Measurements from ENCODE around the gene ICOSLG. TPM values are rescaled to one million over a fixed set of nuclear protein-coding genes. Genes with fewer than 3 reads are reported as not detected.
"Not testable (repeated sequence)": the region's sequence is repeated elsewhere in the genome, so short reads cannot be mapped to it uniquely, and the experiment has no call there.

ICOSLG gene
- polyA plus RNA-seq, 4 donors: 1.3 to 14.8 (median 8.3) TPM

DNA sequence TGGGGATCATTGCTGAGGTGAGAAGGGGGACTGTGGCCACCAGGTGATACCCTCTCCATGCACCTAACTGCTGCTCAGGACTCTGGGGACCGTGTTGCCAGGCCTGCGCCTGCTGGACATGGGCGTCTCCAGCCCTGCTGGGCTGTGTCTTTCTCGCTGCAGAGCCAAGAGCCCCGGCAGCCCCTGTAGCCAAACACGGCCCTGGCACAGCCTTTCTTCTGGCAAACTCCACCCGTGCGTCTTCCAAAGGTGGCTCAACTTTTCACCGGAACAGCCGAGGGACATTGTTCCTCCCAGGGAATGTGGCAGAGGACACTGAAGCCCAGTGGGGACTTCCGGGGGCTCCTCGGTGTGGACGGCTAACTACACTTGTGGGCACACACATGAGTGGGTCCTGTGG lies 12.6 kb downstream of the ICOSLG start:
- DNase-seq (ENCODE audit: low read depth in 4 of 4, low spot score in 3 of 4): not testable (repeated sequence)

DNA sequence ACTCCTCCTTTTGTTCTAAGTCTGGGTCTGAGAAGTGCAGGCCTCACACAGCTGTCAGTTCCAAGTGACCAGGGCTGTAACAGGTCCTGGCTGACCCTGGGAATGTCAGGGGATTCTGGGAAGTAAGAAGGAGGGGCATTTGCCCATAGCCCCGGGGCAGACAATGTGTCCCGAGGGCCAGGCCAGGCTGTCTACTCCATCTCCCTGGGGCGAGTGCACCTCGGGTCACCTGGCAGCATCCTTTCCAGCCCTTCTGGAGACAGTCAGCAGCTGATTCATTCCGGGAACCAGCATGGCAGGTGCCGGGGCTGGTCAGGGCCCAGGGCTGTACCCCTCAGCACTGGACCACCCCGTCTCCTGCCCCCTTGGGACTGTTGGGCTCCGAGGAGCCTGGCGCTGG lies 13.1 kb downstream of the ICOSLG start:
- not testable (repeated sequence) for DNase-seq (ENCODE audit: low read depth in 4 of 4, low spot score in 3 of 4)

DNA sequence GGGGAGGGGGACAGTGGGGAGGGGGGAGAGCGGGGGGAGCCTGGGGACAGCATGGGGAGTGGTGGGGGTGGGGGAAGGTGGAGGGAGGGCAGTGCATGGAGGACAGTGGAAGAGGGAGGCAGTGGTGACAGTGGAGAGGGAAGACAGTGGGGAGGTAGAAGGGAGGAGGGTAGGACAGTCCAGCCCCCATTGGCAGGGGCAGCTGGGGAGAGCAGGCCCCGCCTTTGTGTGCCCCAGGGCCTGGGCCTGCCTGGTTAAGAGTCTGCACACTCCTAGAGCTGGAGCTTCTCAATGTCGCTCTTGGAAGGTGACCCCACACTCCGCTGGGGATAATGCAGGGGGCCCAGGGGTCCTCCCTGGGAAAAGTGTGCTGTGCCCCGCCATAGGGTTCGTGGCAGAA lies 15.1 kb downstream of the ICOSLG start:
- not testable (repeated sequence) for DNase-seq (ENCODE audit: low read depth in 4 of 4, low spot score in 3 of 4)

DNA sequence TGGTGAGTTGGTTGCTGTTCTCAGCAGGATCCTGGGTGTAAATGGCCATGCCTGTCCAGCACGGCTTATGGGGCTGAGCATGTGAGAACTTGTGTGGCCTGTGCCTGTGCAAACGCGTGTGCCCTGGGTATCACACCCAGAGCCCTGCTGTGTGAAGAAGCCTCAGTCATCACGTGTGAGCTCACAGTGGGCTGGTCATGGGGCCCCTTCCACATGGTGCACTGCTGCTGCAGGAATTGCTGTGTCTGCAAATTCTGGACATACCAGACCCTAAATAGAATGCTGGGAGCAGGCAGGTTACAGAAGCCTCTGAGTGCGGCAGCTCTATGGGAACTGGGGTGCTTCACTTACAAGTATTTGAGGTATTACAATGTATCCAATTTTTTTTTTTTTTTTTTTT lies 17.4 kb downstream of the ICOSLG start:
- not testable (repeated sequence) for DNase-seq (ENCODE audit: low read depth in 4 of 4, low spot score in 3 of 4)

DNA sequence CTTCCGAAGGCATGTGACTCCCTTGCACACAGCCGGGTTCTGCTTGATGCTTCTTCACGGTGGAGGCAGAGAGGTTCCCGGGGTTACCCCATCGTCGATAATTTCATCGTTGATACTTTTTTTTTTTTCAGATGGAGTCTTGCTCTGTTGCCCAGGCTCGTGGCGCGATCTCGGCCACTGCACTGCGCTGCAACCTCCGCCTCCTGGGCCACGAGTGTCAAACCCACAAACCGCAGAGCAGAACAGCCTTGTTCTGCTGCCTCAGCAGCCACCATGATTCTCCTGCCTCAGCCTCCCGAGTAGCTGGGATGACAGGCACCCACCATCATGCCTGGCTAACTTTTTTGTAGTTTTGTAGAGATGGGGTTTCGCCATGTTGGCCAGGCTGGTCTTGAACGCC lies 20.1 kb downstream of the ICOSLG start:
- not testable (repeated sequence) for DNase-seq (ENCODE audit: low read depth in 4 of 4, low spot score in 3 of 4)

DNA sequence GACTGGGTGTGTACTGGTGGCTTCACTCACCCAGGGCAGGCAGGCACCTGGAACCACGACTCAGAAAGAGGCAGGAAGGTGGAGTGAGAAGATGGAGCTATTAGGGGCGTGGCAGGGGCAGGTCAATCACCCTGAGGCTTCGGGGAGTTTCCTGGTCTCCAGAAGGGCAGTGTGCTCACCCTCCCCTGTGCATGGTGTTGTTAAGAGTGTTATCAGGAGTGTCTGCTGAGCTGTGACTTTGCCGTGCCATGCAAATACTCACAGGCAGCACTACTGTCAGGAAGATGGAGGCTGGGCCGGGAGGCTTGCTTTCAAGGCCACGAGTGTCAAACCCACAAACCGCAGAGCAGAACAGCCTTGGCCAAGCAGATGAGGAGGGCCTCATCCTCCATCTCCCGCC lies 22.3 kb downstream of the ICOSLG start:
- DNase-seq (ENCODE audit: low read depth in 4 of 4, low spot score in 3 of 4): not testable (repeated sequence)

DNA sequence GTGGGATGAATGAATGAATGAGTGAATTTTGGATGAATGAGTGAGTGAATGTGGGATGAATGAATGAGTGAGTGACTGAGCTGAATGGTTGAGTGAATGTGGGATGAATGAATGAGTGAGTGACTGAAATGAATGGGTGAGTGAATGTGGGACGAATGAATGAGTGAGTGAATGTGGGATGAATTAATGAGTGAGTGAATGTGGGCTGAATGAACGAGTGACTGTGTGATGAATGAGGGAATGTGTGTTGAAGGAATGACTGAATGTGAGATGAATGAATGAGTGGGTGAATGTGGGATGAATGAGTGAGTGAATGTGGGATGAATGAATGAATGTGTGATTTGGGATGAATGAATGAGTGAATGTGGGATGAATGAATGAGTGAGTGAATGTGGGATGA lies 28.8 kb downstream of the ICOSLG start:
- DNase-seq (ENCODE audit: low read depth in 4 of 4, low spot score in 3 of 4): not testable (repeated sequence)

DNA sequence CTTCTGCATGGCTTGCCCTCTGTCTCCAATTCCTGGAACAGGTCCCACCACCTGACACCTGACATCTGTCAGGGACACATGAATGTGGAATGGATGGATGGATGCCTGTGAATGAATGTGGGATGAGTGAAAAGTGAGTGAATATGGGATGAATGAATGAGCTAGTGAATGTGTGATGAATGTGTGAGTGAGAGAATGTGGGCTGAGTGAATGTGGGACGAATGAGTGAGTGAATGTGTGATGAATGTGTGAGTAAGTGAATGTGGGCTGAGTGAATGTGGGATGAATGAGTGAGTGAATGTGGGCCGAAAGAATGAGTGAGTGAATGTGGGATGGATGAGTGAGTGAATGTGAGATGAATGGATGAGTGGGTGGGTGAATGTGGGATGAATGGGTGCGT lies 29.2 kb downstream of the ICOSLG start:
- not testable (repeated sequence) for DNase-seq (ENCODE audit: low read depth in 4 of 4, low spot score in 3 of 4)

DNA sequence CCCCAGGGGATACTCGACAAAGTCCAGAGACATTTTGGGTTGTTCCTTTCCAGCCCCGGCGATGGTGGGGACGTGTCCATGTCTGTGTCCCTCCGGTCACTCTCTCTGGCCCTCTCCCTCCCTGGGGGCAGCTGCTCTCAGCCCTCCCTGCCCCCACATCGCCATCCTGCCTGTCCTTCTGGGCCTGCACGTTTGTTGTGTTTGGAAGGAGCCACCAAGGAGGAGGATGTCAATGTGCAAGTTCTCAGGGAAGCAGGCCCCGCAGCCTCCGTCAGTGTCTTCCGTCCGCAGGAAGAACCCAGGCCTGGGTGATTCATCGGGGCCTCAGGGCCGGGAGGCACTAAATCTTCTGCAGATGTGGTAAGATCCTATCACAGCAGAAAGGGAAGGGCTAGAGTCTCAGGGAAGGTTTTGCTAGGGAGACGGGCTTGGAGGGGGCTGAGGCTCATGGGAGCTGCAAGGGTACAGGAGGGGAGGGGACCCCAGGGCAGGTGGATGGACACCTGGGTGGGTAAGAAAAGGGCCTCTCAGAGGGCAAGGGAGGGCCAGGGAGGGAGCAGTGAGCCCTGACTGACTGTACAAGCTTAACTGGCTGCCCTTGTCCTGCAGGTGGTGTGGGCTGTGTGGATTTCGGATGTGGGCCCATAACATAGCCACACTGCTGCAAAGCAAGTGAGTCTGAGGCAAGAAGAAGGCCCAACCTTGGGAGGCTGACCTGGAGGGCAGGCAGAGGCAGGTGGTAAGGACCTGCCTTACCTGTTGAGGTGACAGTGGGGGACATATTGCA lies 32.7 kb downstream of the ICOSLG start:
- not testable (repeated sequence) for DNase-seq (ENCODE audit: low read depth in 4 of 4, low spot score in 3 of 4)

DNA sequence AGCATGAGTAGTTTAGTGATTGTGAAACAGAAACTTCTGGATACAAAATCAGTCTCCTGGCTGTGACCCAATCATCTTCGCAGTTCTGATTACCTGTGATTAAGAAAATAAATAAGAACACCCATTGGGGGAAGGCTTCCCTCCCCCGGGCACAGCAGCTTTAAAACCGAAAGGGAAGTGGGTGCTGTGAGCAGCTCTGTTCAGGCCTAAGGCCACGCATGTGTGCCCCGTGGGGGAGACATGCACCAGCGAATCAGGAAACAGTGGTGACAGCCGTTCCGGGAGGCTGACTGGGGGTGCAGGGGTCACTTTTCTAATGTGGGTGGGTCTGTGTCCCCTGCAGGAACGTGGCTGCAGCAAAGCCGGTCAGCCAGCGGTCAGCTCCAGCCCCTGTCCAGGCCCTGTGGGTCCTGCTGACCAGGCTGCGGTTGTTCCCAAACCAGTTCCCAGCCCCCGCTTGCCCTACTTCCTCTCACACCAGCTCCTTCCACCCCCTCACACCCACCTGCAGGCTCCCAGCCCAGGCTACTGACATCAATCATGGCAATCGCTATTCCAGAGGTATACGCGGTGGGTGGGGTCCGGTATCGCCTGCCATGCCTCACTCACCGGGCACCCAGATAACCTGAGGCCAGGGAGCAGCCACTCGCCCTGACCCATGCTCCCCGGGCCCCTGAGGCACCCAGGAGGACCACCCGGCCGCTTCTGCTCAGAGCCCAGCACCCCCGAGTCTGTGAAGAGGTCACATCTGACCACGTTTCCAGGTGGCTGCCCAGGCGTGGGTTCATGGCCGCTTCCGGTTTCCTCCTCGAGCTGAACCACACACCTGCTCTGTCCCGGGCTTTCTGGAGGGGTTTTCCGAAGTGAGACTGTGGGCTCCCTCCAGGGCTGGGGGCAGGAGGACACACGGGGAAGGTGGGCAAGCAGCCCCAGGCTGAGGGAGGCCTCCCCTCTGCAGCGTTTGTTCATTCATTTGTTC lies 33.8 kb downstream of the ICOSLG start:
- DNase-seq (ENCODE audit: low read depth in 4 of 4, low spot score in 3 of 4): not testable (repeated sequence)

DNA sequence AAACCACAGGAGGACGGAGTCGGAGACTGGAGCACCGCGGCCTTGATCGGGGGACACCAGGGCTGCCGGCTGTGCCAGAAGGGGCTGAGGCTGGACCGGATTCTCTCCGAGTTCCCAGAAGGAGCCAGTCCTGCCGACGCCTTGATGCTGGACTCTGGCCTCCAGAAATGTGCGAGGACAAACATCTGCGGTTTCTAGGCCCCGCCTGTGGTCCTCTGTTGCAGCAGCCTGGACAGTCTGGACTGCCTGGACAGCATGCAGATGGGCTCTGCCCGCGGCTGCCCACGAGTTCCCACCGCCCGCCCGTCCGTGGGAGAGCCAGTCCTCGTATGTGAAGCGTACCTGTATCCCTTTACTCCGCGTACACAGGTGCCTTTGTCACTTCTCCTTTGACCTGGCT lies 34.6 kb downstream of the ICOSLG start:
- DNase-seq (ENCODE audit: low read depth in 4 of 4, low spot score in 3 of 4): not testable (repeated sequence)

DNA sequence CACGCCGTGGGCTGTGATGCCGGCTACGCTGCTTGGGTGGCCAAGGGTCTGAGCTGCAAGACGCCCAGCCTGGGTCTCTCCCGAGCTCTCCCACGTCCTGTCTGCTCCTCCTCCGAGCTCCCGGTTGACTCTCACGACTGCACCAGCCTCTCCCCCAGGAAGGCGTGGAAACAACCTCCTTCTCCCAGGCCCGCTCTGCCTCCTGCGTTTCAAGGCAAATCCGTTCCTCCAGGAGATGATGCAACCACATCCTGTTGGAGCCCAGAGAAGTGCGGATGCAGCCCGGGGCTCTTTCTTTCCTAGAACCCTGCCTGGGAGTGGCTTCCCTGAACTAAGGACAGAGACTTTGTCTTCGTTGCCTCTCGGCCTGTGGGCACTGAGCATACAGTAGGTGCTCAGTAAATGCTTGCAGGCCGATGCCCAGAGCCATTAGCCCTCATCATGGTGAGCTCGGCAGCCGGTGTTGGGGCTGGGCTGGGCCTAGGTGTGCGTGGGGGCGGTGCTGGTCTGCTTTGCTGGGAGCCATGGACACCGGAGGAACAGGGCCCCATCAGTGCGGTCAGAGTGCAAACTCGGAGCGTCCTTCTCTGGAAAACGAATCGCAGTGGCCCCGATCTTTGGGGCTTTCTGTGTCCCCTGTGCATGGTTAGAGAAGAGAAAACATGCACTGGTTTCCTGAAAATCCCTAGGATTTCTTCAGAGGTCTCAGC lies 38.0 kb downstream of the ICOSLG start:
- not testable (repeated sequence) for DNase-seq (ENCODE audit: low read depth in 4 of 4, low spot score in 3 of 4)

DNA sequence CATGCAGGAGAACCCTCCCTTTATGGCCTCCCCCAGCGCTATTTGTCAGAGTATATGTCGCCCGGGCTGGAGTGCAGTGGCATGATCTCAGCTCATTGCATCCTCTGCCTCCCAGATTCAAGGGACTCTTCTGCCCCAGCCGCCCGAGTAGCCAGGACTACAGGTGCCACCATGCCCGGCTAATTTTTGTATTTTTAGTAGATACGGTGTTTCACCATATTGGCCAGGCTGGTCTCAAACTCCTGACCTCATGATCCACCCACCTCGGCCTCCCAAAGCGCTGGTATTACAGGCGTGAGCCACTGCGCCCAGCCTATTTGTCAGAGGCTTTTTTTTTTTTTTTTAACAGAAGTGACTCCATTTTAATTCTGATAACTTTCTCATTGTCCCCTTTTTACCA lies 40.7 kb downstream of the ICOSLG start:
- DNase-seq (ENCODE audit: low read depth in 4 of 4, low spot score in 3 of 4): not testable (repeated sequence)

DNA sequence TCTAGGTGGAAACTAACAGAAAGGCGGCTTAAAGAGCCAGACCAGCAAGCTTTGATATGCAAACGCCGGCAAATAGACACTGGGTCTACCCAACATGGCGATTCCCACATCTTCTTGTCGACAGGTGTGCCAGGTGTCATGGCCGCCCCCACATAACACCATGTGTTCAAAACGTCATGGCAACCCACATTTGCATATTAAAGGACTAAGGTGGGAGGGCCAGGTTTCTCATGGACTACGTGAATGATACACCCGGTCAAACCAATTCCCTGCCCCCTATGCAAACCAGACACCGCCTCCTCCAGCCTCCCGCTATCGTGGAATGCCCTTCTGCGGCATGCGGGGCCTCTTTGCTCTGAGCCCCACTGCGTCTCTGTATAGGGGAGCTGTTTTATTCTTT lies 41.3 kb downstream of the ICOSLG start:
- no peak for DNase-seq (ENCODE audit: low read depth in 4 of 4, low spot score in 3 of 4)

DNA sequence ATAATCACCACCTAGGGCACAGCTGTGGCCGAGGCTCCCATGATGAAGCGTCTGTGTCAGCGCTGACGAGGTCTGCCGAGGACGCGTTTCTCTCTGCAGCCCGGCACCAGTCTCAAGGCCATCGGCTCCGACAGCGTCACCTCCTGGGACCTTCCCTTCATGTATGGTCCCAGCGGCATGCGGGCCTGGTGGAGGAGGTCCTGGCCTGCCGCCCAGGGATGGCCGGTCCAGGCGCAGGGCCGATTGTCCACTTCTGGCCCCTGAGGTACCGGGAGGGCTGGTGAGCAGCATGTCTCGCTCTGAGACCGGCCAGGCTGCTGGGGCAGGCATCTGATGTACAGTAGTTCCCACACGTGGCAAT lies 43.6 kb downstream of the ICOSLG start:
- DNase-seq (ENCODE audit: low read depth in 4 of 4, low spot score in 3 of 4): not testable (repeated sequence)

DNA sequence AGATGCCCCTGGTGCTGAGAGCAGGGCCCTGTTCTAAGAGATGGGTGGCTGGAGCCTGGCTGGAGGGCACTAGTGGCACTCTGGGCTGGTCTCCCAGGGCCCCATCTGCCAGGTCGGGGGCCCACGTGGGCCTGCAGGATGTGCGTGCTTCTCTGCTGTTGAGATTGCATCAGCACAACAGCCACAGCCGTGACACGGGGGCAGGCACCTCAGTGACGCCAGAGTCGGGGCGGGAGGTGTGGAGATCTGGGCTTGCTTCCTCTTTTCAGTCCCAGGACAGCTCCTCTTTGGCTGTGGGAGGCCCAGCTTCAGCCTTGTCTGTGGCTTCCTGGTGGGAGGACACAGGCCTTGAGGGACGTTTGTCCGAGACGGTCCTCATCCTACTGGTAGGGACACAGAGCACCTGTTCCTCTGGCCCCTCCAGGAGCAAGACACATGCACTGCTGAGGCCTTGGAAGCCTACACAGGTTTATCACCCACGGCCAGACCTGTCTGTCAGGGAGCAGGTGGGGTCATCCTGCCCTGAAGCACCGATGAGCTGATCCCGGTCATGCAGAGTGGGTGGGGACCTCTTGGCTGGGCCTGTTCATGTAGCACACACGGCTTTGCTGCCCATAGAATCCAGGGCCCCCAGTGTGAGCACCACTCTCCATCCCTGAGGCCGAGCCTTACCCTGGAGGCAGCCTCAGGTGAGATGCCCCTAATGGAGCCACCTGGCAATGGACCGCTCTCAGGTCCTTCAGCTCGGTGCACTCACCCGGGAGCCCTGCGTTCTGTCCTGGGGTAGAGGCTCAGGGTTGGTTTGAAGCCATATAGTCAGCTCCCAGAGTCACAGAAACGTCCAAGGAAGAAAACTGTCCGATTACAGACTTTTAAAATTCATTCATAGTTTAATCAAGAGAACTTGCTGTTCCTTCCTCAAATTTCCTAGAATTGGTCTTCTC lies 44.3 kb downstream of the ICOSLG start:
- not testable (repeated sequence) for DNase-seq (ENCODE audit: low read depth in 4 of 4, low spot score in 3 of 4)

DNA sequence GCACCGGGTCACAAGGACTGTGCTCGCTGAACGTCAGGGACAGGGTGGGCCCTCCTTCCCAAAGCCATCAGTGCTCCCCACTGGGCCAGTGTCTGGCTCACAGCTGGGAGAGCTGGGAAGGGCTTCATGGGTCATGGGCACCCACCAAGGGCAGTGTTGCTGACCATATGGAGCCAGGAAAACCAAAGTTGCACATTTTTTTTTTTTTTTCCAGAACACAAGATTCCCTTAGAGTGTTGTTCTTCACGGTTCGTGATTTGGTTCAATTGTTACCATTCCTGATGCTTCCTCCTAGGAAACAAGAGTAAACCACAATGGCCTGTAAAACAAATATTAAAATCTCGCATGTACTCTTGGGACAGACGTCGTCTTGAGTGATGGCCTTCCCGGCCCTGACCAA lies 45.9 kb downstream of the ICOSLG start:
- DNase-seq (ENCODE audit: low read depth in 4 of 4, low spot score in 3 of 4): not testable (repeated sequence)

DNA sequence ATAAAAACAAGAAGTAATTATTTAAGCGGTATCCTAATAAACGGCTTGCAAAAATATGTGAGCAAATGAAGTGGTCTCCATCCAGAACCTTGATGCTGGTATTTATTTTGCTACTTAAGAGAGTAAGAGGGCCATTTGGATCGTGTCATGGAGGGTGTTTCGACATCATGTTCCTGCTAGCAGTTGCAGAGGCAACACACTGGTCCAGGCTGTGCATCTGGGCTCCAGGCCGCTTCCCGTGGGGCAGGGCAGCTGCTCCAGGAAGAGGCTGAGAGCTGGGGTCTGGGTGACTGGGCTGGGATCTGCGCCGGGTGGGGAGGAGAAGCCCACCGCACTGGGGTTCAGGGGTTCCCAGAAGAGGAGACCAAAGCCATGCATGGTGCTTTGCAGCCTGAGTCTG lies 46.3 kb downstream of the ICOSLG start:
- not testable (repeated sequence) for DNase-seq (ENCODE audit: low read depth in 4 of 4, low spot score in 3 of 4)

DNA sequence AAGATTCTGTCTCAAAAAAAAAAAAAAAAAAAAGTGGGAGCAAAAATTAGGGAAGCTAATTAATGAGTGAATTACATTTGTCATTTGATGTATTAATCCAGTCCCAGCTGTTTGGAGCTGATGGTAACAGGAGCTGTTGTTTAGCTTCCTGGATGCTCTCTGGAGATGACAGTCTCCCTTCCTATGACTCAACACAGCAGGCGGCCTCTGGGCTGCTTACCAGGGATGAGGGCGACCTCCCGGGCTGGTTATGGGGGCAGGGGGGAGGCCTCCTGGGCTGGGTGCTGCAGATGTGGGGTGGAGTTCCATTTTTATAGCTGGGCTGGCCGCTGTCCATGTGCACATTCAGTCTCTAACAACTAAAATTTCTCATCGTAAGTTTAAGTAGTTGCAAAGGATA lies 47.6 kb downstream of the ICOSLG start:
- not testable (repeated sequence) for DNase-seq (ENCODE audit: low read depth in 4 of 4, low spot score in 3 of 4)
